ENCODE results near the gene TLCD3A.
"Not testable (repeated sequence)": the region's sequence is repeated elsewhere in the genome, so short reads cannot be mapped to it uniquely, and the experiment has no call there.

TLCD3A gene

GRCh38 chr17:732067-732901 lies at the start of gene TLCD3A:
Gene TLCD3A, plus strand, starts transcription at chr17:732596. Its CDS starts 52 bp downstream, at chr17:732648.
- no peak for DNase-seq (ENCODE audit: low read depth in 2 of 2)

GRCh38 chr17:683040-683439 lies 49.4 kb upstream of the TLCD3A start:
- DNase-seq (ENCODE audit: low read depth in 2 of 2): no peak

GRCh38 chr17:683499-684254 lies 48.7 kb upstream of the TLCD3A start:
- no peak for DNase-seq (ENCODE audit: low read depth in 2 of 2)

- no peak for DNase-seq (ENCODE audit: low read depth in 2 of 2)
These were observed 47.4 kb upstream of the TLCD3A start for GRCh38 chr17:685006-685405.

GRCh38 chr17:688100-688989 lies 44.1 kb upstream of the TLCD3A start:
- no peak for DNase-seq (ENCODE audit: low read depth in 2 of 2)

- DNase-seq (ENCODE audit: low read depth in 2 of 2): no peak
These were observed 42.7 kb upstream of the TLCD3A start for GRCh38 chr17:689556-690275.

GRCh38 chr17:690361-690760 lies 42.0 kb upstream of the TLCD3A start:
- no peak for DNase-seq (ENCODE audit: low read depth in 2 of 2)

- DNase-seq (ENCODE audit: low read depth in 2 of 2): no peak
These were observed 41.0 kb upstream of the TLCD3A start for GRCh38 chr17:691423-691822.

GRCh38 chr17:692116-692515 lies 40.3 kb upstream of the TLCD3A start:
- no peak for DNase-seq (ENCODE audit: low read depth in 2 of 2)

- no peak for DNase-seq (ENCODE audit: low read depth in 2 of 2)
These were observed 38.4 kb upstream of the TLCD3A start for GRCh38 chr17:693791-694638.

GRCh38 chr17:696369-696768 lies 36.0 kb upstream of the TLCD3A start:
- DNase-seq (ENCODE audit: low read depth in 2 of 2): no peak

- no peak for DNase-seq (ENCODE audit: low read depth in 2 of 2)
These were observed 34.7 kb upstream of the TLCD3A start for GRCh38 chr17:697682-698081.

GRCh38 chr17:698096-698495 lies 34.3 kb upstream of the TLCD3A start:
- DNase-seq (ENCODE audit: low read depth in 2 of 2): not testable (repeated sequence)

GRCh38 chr17:699345-699744 lies 33.1 kb upstream of the TLCD3A start:
- DNase-seq (ENCODE audit: low read depth in 2 of 2): no peak

GRCh38 chr17:700504-701094 lies 31.8 kb upstream of the TLCD3A start:
- no peak for DNase-seq (ENCODE audit: low read depth in 2 of 2)

GRCh38 chr17:703081-703875 lies 29.1 kb upstream of the TLCD3A start:
- DNase-seq (ENCODE audit: low read depth in 2 of 2): no peak

- DNase-seq (ENCODE audit: low read depth in 2 of 2): no peak
These were observed 28.1 kb upstream of the TLCD3A start for GRCh38 chr17:704111-704864.

GRCh38 chr17:705011-705410 lies 27.4 kb upstream of the TLCD3A start:
- no peak for DNase-seq (ENCODE audit: low read depth in 2 of 2)

All from stimulated activated CD4-positive, alpha-beta T cell treated with anti-CD3 and anti-CD28 coated beads, Interleukin-1b, Interleukin-23, amount 100 ng/mL, for 1 hour (primary cell).